ENCODE measurements around the gene ADGRE1.

Gene ADGRE1

DNA sequence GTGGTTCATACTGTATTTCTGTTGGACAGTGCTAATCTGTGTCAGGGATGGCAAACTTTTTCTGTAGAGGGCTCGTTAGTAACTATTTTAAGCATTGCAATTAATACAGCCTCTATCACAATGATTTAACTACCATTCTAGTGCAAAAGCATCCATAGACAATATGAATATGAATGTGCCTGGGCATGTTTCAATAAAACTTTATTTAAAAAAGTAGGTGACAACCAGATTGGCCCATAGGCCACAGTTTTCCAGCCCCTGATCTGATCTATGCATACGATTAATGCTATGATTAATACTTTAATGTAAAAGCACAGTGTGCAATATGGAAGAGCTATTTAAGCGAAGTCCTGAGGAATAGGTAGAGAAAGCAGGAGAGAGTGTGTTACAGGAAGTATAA, 29.6 kb downstream of the ADGRE1 start:
- Histone ChIP-seq H3K4ac (ENCODE audit: low read depth, low read length) (no peak overlapping the region), H3K27ac (ENCODE audit: low read depth, low read length) (no peak overlapping the region), H2BK120ac (ENCODE audit: insufficient read depth, low read length, poor library complexity) (no peak overlapping the region), H2AFZ (ENCODE audit: insufficient read depth, low read length, poor library complexity) (no peak overlapping the region), H4K91ac (ENCODE audit: low read depth, low read length) (no peak overlapping the region), H2BK5ac (ENCODE audit: low read depth, low read length, poor library complexity) (no peak overlapping the region), H3K9me3 (ENCODE audit: insufficient read depth, low read depth, low read length) (peaks cover 16% of the 10 kb centered on the region), H3K36me3 (ENCODE audit: control insufficient read depth in 1 of 2, insufficient read depth in 2 of 2, low read length in 2 of 2) (no peaks in the 10 kb centered on the region), H2BK12ac (ENCODE audit: low read length) (no peak overlapping the region), H3K4me3 (ENCODE audit: low read depth, low read length) (no peak overlapping the region), H2AK5ac (ENCODE audit: low read length) (no peak overlapping the region), H4K12ac (ENCODE audit: low read depth, low read length) (no peak overlapping the region), H3K18ac (ENCODE audit: low read length) (no peak overlapping the region), H3K79me1 (ENCODE audit: low read length) (no peaks in the 10 kb centered on the region), H3K4me2 (ENCODE audit: low read length) (no peak overlapping the region), H4K8ac (ENCODE audit: low read depth, low read length) (no peak overlapping the region), H3K9ac (ENCODE audit: low read length) (no peak overlapping the region), H3K79me2 (ENCODE audit: control insufficient read depth, insufficient read depth, low read length, poor library complexity) (no peaks in the 10 kb centered on the region), H3K23ac (ENCODE audit: low read length) (no peak overlapping the region), H3K27me3 (ENCODE audit: insufficient read depth, low read length) (no peaks in the 10 kb centered on the region), H3K4me1 (ENCODE audit: control insufficient read depth in 1 of 2, insufficient read depth in 2 of 2, low read length in 2 of 2) (no peaks in the 10 kb centered on the region), H3K14ac (ENCODE audit: low read length) (no peak overlapping the region)
- no peak for DNase-seq
- WGBS (ENCODE audit: extremely low coverage, insufficient coverage, insufficient read length) = no CpG with 5 or more reads among the region's 3 CpGs

GRCh38 chr19:6925386-6925785, 38.0 kb downstream of the ADGRE1 start:
- no peak overlapping the region for H3K9ac ChIP-seq (ENCODE audit: low read length)
- H4K8ac ChIP-seq (ENCODE audit: low read depth, low read length) = no peak overlapping the region
- no peak overlapping the region for H3K27ac ChIP-seq (ENCODE audit: low read depth, low read length)
- no peak overlapping the region for H3K23ac ChIP-seq (ENCODE audit: low read length)
- no peak overlapping the region for H3K4me2 ChIP-seq (ENCODE audit: low read length)
- H3K18ac ChIP-seq (ENCODE audit: low read length) = no peak overlapping the region
- no peak for DNase-seq
- H3K4ac ChIP-seq (ENCODE audit: low read depth, low read length) = no peak overlapping the region
- no peak overlapping the region for H4K91ac ChIP-seq (ENCODE audit: low read depth, low read length)
- no CpG with 5 or more reads among the region's 7 CpGs for WGBS (ENCODE audit: extremely low coverage, insufficient coverage, insufficient read length)
- no peak overlapping the region for H2AK5ac ChIP-seq (ENCODE audit: low read length)
- no peaks in the 10 kb centered on the region for H3K27me3 ChIP-seq (ENCODE audit: insufficient read depth, low read length)
- H3K4me1 ChIP-seq (ENCODE audit: control insufficient read depth in 1 of 2, insufficient read depth in 2 of 2, low read length in 2 of 2) = no peaks in the 10 kb centered on the region
- no peak overlapping the region for H2BK120ac ChIP-seq (ENCODE audit: insufficient read depth, low read length, poor library complexity)
- H4K12ac ChIP-seq (ENCODE audit: low read depth, low read length) = no peak overlapping the region
- no peaks in the 10 kb centered on the region for H3K79me1 ChIP-seq (ENCODE audit: low read length)
- H3K36me3 ChIP-seq (ENCODE audit: control insufficient read depth in 1 of 2, insufficient read depth in 2 of 2, low read length in 2 of 2) = no peaks in the 10 kb centered on the region
- H3K9me3 ChIP-seq (ENCODE audit: insufficient read depth, low read depth, low read length) = peaks cover 31% of the 10 kb centered on the region
- H2AFZ ChIP-seq (ENCODE audit: insufficient read depth, low read length, poor library complexity) = no peak overlapping the region
- H3K4me3 ChIP-seq (ENCODE audit: low read depth, low read length) = no peak overlapping the region
- H3K14ac ChIP-seq (ENCODE audit: low read length) = no peak overlapping the region
- no peak overlapping the region for H2BK5ac ChIP-seq (ENCODE audit: low read depth, low read length, poor library complexity)
- no peaks in the 10 kb centered on the region for H3K79me2 ChIP-seq (ENCODE audit: control insufficient read depth, insufficient read depth, low read length, poor library complexity)
- no peak overlapping the region for H2BK12ac ChIP-seq (ENCODE audit: low read length)

DNA sequence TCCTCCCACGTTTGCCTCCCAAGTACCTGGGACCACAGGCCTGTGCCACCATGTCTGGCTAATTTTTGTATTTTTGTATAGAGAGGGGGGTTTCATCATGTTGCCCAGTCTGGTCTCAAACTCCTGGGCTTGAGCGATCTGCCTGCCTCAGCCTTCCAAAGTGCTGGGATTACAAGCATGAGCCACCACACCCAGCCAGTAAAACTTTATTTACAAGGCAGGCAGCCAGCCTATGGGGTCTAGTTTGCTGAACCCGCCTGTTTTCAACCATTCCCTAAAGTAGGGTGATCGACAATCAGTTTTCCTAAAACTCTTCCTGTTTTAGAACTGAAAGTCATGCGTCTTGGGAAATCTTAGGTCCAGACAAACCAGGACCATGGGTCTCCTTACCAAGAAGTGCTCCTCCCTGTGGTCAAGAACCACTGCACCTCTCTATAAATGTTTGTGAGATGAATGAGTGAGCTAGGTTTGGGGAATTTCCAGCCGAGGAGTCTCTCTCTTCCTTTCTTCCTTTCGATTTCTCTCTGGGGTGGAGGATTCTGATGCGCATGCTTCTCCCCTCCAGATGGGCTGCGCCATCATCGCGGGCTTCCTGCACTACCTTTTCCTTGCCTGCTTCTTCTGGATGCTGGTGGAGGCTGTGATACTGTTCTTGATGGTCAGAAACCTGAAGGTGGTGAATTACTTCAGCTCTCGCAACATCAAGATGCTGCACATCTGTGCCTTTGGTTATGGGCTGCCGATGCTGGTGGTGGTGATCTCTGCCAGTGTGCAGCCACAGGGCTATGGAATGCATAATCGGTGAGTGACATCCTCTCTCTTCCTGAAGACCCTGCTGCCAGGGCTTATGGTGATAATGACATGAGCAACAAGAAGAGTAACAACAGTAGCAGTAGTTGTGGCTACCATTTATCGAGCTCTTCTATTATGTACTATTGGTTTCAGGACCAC, 38.7 kb downstream of the ADGRE1 start:
- peak in 1 of 2 donors; percentile 5 for DNase-seq
- no peak overlapping the region for H2BK5ac ChIP-seq (ENCODE audit: low read depth, low read length, poor library complexity)
- H4K91ac ChIP-seq (ENCODE audit: low read depth, low read length) = no peak overlapping the region
- H2AFZ ChIP-seq (ENCODE audit: insufficient read depth, low read length, poor library complexity) = no peak overlapping the region
- no peak overlapping the region for H2BK12ac ChIP-seq (ENCODE audit: low read length)
- no peaks in the 10 kb centered on the region for H3K36me3 ChIP-seq (ENCODE audit: control insufficient read depth in 1 of 2, insufficient read depth in 2 of 2, low read length in 2 of 2)
- no CpG with 5 or more reads among the region's 15 CpGs for WGBS (ENCODE audit: extremely low coverage, insufficient coverage, insufficient read length)
- H4K8ac ChIP-seq (ENCODE audit: low read depth, low read length) = no peak overlapping the region
- H3K9me3 ChIP-seq (ENCODE audit: insufficient read depth, low read depth, low read length) = peaks cover 31% of the 10 kb centered on the region
- H3K14ac ChIP-seq (ENCODE audit: low read length) = no peak overlapping the region
- H3K4me3 ChIP-seq (ENCODE audit: low read depth, low read length) = no peak overlapping the region
- H2AK5ac ChIP-seq (ENCODE audit: low read length) = no peak overlapping the region
- H3K79me2 ChIP-seq (ENCODE audit: control insufficient read depth, insufficient read depth, low read length, poor library complexity) = no peaks in the 10 kb centered on the region
- H3K79me1 ChIP-seq (ENCODE audit: low read length) = no peaks in the 10 kb centered on the region
- H3K4me1 ChIP-seq (ENCODE audit: control insufficient read depth in 1 of 2, insufficient read depth in 2 of 2, low read length in 2 of 2) = no peaks in the 10 kb centered on the region
- no peak overlapping the region for H3K4ac ChIP-seq (ENCODE audit: low read depth, low read length)
- no peak overlapping the region for H3K23ac ChIP-seq (ENCODE audit: low read length)
- no peak overlapping the region for H2BK120ac ChIP-seq (ENCODE audit: insufficient read depth, low read length, poor library complexity)
- no peak overlapping the region for H3K4me2 ChIP-seq (ENCODE audit: low read length)
- no peak overlapping the region for H4K12ac ChIP-seq (ENCODE audit: low read depth, low read length)
- H3K27me3 ChIP-seq (ENCODE audit: insufficient read depth, low read length) = no peaks in the 10 kb centered on the region
- no peak overlapping the region for H3K9ac ChIP-seq (ENCODE audit: low read length)
- no peak overlapping the region for H3K18ac ChIP-seq (ENCODE audit: low read length)
- no peak overlapping the region for H3K27ac ChIP-seq (ENCODE audit: low read depth, low read length)

GRCh38 chr19:6930190-6930589, 42.8 kb downstream of the ADGRE1 start:
- no peak overlapping the region for H4K91ac ChIP-seq (ENCODE audit: low read depth, low read length)
- no peak overlapping the region for H3K4ac ChIP-seq (ENCODE audit: low read depth, low read length)
- H3K23ac ChIP-seq (ENCODE audit: low read length) = no peak overlapping the region
- WGBS (ENCODE audit: extremely low coverage, insufficient coverage, insufficient read length) = no CpG with 5 or more reads among the region's 3 CpGs
- H3K4me3 ChIP-seq (ENCODE audit: low read depth, low read length) = no peak overlapping the region
- no peak overlapping the region for H4K8ac ChIP-seq (ENCODE audit: low read depth, low read length)
- no peaks in the 10 kb centered on the region for H3K36me3 ChIP-seq (ENCODE audit: control insufficient read depth in 1 of 2, insufficient read depth in 2 of 2, low read length in 2 of 2)
- no peak overlapping the region for H2AFZ ChIP-seq (ENCODE audit: insufficient read depth, low read length, poor library complexity)
- no peak overlapping the region for H2AK5ac ChIP-seq (ENCODE audit: low read length)
- no peak overlapping the region for H3K14ac ChIP-seq (ENCODE audit: low read length)
- no peaks in the 10 kb centered on the region for H3K4me1 ChIP-seq (ENCODE audit: control insufficient read depth in 1 of 2, insufficient read depth in 2 of 2, low read length in 2 of 2)
- no peaks in the 10 kb centered on the region for H3K79me2 ChIP-seq (ENCODE audit: control insufficient read depth, insufficient read depth, low read length, poor library complexity)
- H2BK5ac ChIP-seq (ENCODE audit: low read depth, low read length, poor library complexity) = no peak overlapping the region
- no peaks in the 10 kb centered on the region for H3K27me3 ChIP-seq (ENCODE audit: insufficient read depth, low read length)
- H2BK12ac ChIP-seq (ENCODE audit: low read length) = no peak overlapping the region
- DNase-seq = no peak
- no peak overlapping the region for H3K9ac ChIP-seq (ENCODE audit: low read length)
- no peaks in the 10 kb centered on the region for H3K79me1 ChIP-seq (ENCODE audit: low read length)
- no peak overlapping the region for H4K12ac ChIP-seq (ENCODE audit: low read depth, low read length)
- peaks cover 32% of the 10 kb centered on the region for H3K9me3 ChIP-seq (ENCODE audit: insufficient read depth, low read depth, low read length)
- H2BK120ac ChIP-seq (ENCODE audit: insufficient read depth, low read length, poor library complexity) = no peak overlapping the region
- H3K4me2 ChIP-seq (ENCODE audit: low read length) = no peak overlapping the region
- no peak overlapping the region for H3K18ac ChIP-seq (ENCODE audit: low read length)
- no peak overlapping the region for H3K27ac ChIP-seq (ENCODE audit: low read depth, low read length)
